Mesenchymal stem cell (in vitro differentiated cells and primary cell): Measurements from ENCODE around the gene CA5B.

Experiments used
- DNase-seq: peaks from one replicate; pipeline ENCODE4 v3.0.0-alpha.2; 2013
- H2AFZ ChIP-seq: one replicate; pipeline ENCODE4 v1.6.1; 2013; ENCODE audit warnings: low read depth, mild to moderate bottlenecking, control low read depth, inconsistent platforms, low read length, moderate library complexity
- H2AK5ac ChIP-seq: 2 replicates; pipeline ENCODE4 v1.6.1; 2013; ENCODE audit warnings: low read length, moderate library complexity, mild to moderate bottlenecking, inconsistent platforms; ENCODE audit not compliant: severe bottlenecking
- H2BK120ac ChIP-seq: one replicate; pipeline ENCODE4 v1.6.1; 2013; ENCODE audit warnings: low read depth, mild to moderate bottlenecking, inconsistent platforms, low read length, moderate library complexity
- H2BK12ac ChIP-seq, 2 experiments: one replicate each; pipeline ENCODE4 v1.6.1; 2013; ENCODE audit warnings: inconsistent platforms in 2 of 2, low read length in 2 of 2, mild to moderate bottlenecking in 2 of 2, moderate library complexity in 2 of 2, control low read depth in 1 of 2
- H2BK15ac ChIP-seq: one replicate; pipeline ENCODE4 v1.6.1; 2013; ENCODE audit warnings: mild to moderate bottlenecking, low read depth, inconsistent platforms; ENCODE audit not compliant: poor library complexity, severe bottlenecking
- H2BK5ac ChIP-seq: 2 replicates; pipeline ENCODE4 v1.6.1; 2013; ENCODE audit warnings: low read depth, mild to moderate bottlenecking, low read length, control low read depth, inconsistent platforms; ENCODE audit not compliant: poor library complexity, severe bottlenecking
- H3K14ac ChIP-seq, 2 experiments: one replicate each; pipeline ENCODE4 v1.6.1; 2013; ENCODE audit warnings: inconsistent platforms in 2 of 2, low read length in 2 of 2, control low read depth in 1 of 2, mild to moderate bottlenecking in 1 of 2, moderate library complexity in 1 of 2
- H3K18ac ChIP-seq, 2 experiments: one replicate each; pipeline ENCODE4 v1.6.1; 2013; ENCODE audit warnings: inconsistent platforms in 2 of 2, low read length in 2 of 2, control low read depth in 1 of 2, low read depth in 1 of 2, mild to moderate bottlenecking in 1 of 2
- H3K23ac ChIP-seq, 2 experiments: one replicate each; pipeline ENCODE4 v1.6.1; 2013; ENCODE audit warnings: inconsistent platforms in 2 of 2, low read length in 2 of 2, mild to moderate bottlenecking in 2 of 2, moderate library complexity in 2 of 2, control low read depth in 1 of 2
- H3K27ac ChIP-seq: 2 replicates; pipeline ENCODE4 v1.5.1; 2013; ENCODE audit warnings: mild to moderate bottlenecking, moderate library complexity, low read length, control low read depth, inconsistent platforms; ENCODE audit not compliant: poor library complexity, severe bottlenecking
- H3K27me3 ChIP-seq, 2 experiments: 2 replicates each; pipeline versions ENCODE4 v1.6.1 to v1.7.0; 2013; ENCODE audit warnings: low read length in 2 of 2, mild to moderate bottlenecking in 2 of 2, moderate library complexity in 2 of 2, control low read depth in 1 of 2, inconsistent platforms in 1 of 2; ENCODE audit not compliant: control insufficient read depth in 1 of 2, insufficient read depth in 1 of 2
- H3K36me3 ChIP-seq, 2 experiments: 2 replicates each; pipeline versions ENCODE4 v1.6.1 to v1.7.0; 2013; ENCODE audit warnings: low read length in 2 of 2, control low read depth in 1 of 2, inconsistent platforms in 1 of 2, low read depth in 1 of 2, mild to moderate bottlenecking in 1 of 2; ENCODE audit not compliant: insufficient read depth in 2 of 2, control insufficient read depth in 1 of 2
- H3K4ac ChIP-seq, 2 experiments: one replicate each; pipeline ENCODE4 v1.6.1; 2013; ENCODE audit warnings: inconsistent platforms in 2 of 2, low read length in 2 of 2, mild to moderate bottlenecking in 2 of 2, moderate library complexity in 2 of 2, control low read depth in 1 of 2, low read depth in 1 of 2
- H3K4me1 ChIP-seq: 2 replicates; pipeline ENCODE4 v1.6.1; 2013; ENCODE audit warnings: low read depth, low read length, control low read depth; ENCODE audit not compliant: control insufficient read depth, insufficient read depth
- H3K4me2 ChIP-seq: 2 replicates; pipeline ENCODE4 v1.6.1; 2013; ENCODE audit warnings: low read length, mild to moderate bottlenecking, inconsistent platforms; ENCODE audit not compliant: poor library complexity, severe bottlenecking
- H3K4me3 ChIP-seq, 2 experiments: 2 replicates each; pipeline versions ENCODE4 v1.5.1 to v1.7.0; 2013; ENCODE audit warnings: low read length in 2 of 2, mild to moderate bottlenecking in 2 of 2, control low read depth in 1 of 2, low read depth in 1 of 2; ENCODE audit not compliant: insufficient read depth in 1 of 2
- H3K79me1 ChIP-seq: replicated peaks from 2 replicates; pipeline ENCODE4 v1.6.1; 2013; ENCODE audit warnings: mild to moderate bottlenecking, control low read depth, low read length, inconsistent platforms; ENCODE audit not compliant: poor library complexity, severe bottlenecking
- H3K9ac ChIP-seq: 2 replicates; pipeline ENCODE4 v1.7.0; 2013; ENCODE audit warnings: mild to moderate bottlenecking, low read length, moderate library complexity
- H3K9me3 ChIP-seq: 2 replicates; pipeline ENCODE4 v1.7.0; 2013; ENCODE audit warnings: mild to moderate bottlenecking, low read length; ENCODE audit not compliant: control insufficient read depth
- H4K8ac ChIP-seq: one replicate; pipeline ENCODE4 v1.6.1; 2013; ENCODE audit warnings: inconsistent platforms, mild to moderate bottlenecking, low read length, moderate library complexity
- H4K91ac ChIP-seq: one replicate; pipeline ENCODE4 v1.6.1; 2013; ENCODE audit warnings: mild to moderate bottlenecking, low read length, inconsistent platforms
- WGBS: methylation state at CpG from one replicate; pipeline ENCODE4 v1.1.7; 2013; ENCODE audit warnings: mixed read lengths; 5-methylcytosine and 5-hydroxymethylcytosine counted together

Gene CA5B

DNA sequence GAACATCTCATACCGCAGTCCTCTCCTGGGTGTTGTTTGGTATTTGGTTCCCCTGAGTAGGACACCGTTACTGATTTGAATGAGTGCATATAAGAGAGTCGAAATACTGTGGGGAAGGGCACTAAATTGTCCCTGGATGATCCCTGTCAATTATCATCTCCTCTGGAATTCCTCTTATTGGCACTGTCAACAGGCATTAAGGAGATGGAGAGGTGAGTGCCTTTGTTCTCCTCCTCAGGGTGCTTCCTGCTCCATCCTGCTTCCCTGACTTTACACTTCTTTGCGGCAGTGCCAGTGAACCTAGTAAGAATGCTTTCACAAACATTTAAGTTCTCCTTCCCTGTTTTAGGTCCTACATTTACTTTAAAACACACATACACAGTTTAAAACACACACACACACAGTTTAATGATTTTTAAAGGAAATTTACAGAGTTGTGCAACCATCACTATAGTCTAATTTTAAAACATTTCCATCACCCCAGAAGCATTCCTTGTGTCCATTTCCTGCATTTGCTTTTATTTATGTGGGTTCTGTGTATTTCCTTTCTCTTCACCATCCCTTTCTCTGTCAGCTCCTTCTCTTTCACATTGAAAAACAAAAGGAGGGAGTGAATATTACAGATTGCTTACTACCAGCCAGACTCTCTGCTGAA lies 31.4 kb downstream of the CA5B start:
- Histone ChIP-seq H3K36me3 (peaks cover 0 to 21% of the 10 kb centered on the region in 2 experiments), H2AK5ac (no peak overlapping the region), H3K18ac (no peak overlapping the region), H3K27ac (no peak overlapping the region), H4K8ac (no peak overlapping the region), H2AFZ (no peak overlapping the region), H3K27me3 (no peaks in the 10 kb centered on the region), H2BK12ac (no peak overlapping the region), H3K9ac (peak overlapping the region; percentile 11), H3K14ac (no peak overlapping the region), H2BK120ac (no peak overlapping the region), H3K4me1 (no peaks in the 10 kb centered on the region), H3K23ac (no peak overlapping the region), H2BK15ac (no peak overlapping the region), H3K4me2 (no peak overlapping the region), H3K9me3 (no peaks in the 10 kb centered on the region), H3K79me1 (no peaks in the 10 kb centered on the region), H3K4ac (no peak overlapping the region), H4K91ac (no peak overlapping the region), H2BK5ac (no peak overlapping the region), H3K4me3 (no peak overlapping the region)
- 53% methylated on average over 4 of the region's 4 CpGs for WGBS
- DNase-seq, result peak; percentile 51

DNA sequence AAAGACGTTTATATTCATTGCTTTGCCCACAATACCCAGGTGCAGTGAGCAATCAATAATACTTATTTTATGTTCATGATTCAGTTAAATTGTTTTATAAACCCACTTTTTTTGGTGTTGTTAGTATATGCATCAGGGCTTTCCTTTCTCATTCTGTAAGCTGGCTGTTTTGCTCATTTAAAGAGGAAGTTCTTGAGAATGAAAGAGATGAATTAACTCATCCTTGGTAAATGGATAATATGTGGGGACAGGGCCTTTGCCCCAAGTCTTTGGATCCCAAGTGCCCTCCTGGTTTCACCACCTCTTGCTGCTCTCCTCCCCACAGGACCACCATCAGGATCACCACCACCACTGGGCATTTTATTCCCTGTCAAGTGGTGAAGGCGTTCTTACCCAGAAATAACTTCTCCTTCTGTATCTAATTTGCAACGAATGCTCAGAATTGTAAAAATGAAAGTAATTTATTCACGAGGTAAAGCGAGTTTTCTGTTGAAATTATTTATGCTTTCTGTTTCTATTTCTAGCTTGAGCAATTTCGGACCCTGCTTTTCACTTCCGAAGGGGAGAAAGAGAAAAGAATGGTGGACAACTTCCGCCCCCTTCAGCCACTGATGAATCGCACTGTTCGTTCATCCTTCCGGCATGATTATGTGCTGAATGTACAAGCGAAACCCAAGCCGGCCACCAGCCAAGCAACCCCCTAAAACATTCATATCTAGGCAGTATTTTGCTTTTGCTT lies 44.1 kb downstream of the CA5B start:
- no peak overlapping the region for H2AK5ac ChIP-seq
- H4K8ac ChIP-seq, result no peak overlapping the region
- H2BK5ac ChIP-seq, result no peak overlapping the region
- no peak overlapping the region for H2BK120ac ChIP-seq
- H2BK12ac ChIP-seq, result no peak overlapping the region
- H3K4me1 ChIP-seq, result no peaks in the 10 kb centered on the region
- H2AFZ ChIP-seq, result no peak overlapping the region
- H3K27me3 ChIP-seq, result no peaks in the 10 kb centered on the region
- WGBS, result 96% methylated on average over 4 of the region's 13 CpGs
- no peak overlapping the region for H3K4me3 ChIP-seq
- no peak overlapping the region for H3K9ac ChIP-seq
- no peaks in the 10 kb centered on the region for H3K79me1 ChIP-seq
- DNase-seq, result no peak
- no peak overlapping the region for H4K91ac ChIP-seq
- H3K9me3 ChIP-seq, result no peaks in the 10 kb centered on the region
- H3K27ac ChIP-seq, result no peak overlapping the region
- H3K18ac ChIP-seq, result no peak overlapping the region
- no peak overlapping the region for H3K23ac ChIP-seq
- peaks cover 4 to 70% of the 10 kb centered on the region in 2 experiments for H3K36me3 ChIP-seq
- H3K4me2 ChIP-seq, result no peak overlapping the region
- no peak overlapping the region for H2BK15ac ChIP-seq
- H3K14ac ChIP-seq, result no peak overlapping the region
- no peak overlapping the region for H3K4ac ChIP-seq

DNA sequence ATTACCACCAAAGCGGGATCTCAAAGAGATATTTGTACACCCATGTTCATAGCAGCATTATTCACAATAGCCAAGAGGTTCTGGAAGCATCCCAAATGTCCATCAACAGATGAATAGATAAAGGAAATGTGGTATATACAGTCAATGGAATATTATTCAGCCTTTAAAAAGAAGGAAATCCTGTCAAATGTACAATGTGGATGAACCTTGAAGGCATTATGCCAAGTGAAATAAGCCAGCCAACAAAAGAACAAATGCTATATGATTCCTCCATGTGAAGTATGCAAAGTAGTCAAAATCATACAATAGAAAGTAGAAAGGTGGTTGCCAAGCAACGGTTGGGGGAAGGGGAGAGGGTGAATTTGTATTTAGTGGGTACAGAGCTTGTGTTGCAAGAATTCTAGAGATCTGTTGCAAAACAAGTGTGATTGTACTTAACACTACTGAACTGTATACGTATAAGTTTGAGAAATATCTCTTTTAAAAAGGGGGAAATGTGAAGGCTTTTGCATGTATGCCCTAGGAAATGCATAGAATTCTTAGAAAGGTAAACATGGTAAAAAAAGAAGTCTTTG lies 47.2 kb downstream of the CA5B start:
- H3K23ac ChIP-seq, result no peak overlapping the region
- WGBS, result 96% methylated on average over 1 of the region's 3 CpGs
- H2BK120ac ChIP-seq, result no peak overlapping the region
- no peak overlapping the region for H3K27ac ChIP-seq
- H3K4me2 ChIP-seq, result no peak overlapping the region
- no peak overlapping the region for H2BK15ac ChIP-seq
- H2AFZ ChIP-seq, result no peak overlapping the region
- no peak overlapping the region for H2AK5ac ChIP-seq
- peaks cover 4 to 41% of the 10 kb centered on the region in 2 experiments for H3K36me3 ChIP-seq
- H3K4me1 ChIP-seq, result no peaks in the 10 kb centered on the region
- no peaks in the 10 kb centered on the region for H3K79me1 ChIP-seq
- no peak overlapping the region for H3K9ac ChIP-seq
- no peak overlapping the region for H3K4ac ChIP-seq
- no peak overlapping the region for H4K91ac ChIP-seq
- H2BK5ac ChIP-seq, result no peak overlapping the region
- no peak for DNase-seq
- H3K18ac ChIP-seq, result no peak overlapping the region
- H4K8ac ChIP-seq, result no peak overlapping the region
- H3K9me3 ChIP-seq, result no peaks in the 10 kb centered on the region
- H3K14ac ChIP-seq, result no peak overlapping the region
- no peak overlapping the region for H2BK12ac ChIP-seq
- H3K27me3 ChIP-seq, result no peaks in the 10 kb centered on the region
- H3K4me3 ChIP-seq, result no peak overlapping the region

DNA sequence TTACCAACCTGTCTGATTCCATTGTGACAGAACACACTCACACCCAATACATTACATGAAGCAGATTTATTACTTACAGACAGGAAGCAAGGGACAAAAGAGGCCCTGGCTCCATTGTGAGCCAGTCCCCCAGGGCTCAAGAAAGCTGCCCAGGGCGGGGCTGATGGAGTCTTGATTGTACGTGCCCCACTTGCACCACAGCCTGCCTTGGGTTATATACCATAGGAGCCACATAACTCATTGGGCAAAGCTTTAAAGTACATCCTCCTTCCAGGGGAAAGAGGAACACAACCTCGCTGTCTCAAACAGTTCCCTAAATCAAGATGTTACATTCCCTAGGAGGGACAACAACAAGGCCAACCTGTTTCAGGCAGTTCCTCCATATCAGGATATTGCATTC lies 48.8 kb downstream of the CA5B start:
- no peak overlapping the region for H2BK15ac ChIP-seq
- no peak overlapping the region for H2BK120ac ChIP-seq
- no peak overlapping the region for H3K4me2 ChIP-seq
- no peak overlapping the region for H2AFZ ChIP-seq
- H4K91ac ChIP-seq, result no peak overlapping the region
- no peak overlapping the region for H4K8ac ChIP-seq
- H2BK5ac ChIP-seq, result no peak overlapping the region
- WGBS, result 93% methylated on average over 2 of the region's 3 CpGs
- no peaks in the 10 kb centered on the region for H3K27me3 ChIP-seq
- no peak overlapping the region for H3K23ac ChIP-seq
- no peak overlapping the region for H3K4ac ChIP-seq
- H3K9ac ChIP-seq, result no peak overlapping the region
- DNase-seq, result no peak
- no peak overlapping the region for H2AK5ac ChIP-seq
- H3K27ac ChIP-seq, result no peak overlapping the region
- no peak overlapping the region for H3K14ac ChIP-seq
- H3K79me1 ChIP-seq, result no peaks in the 10 kb centered on the region
- H3K4me3 ChIP-seq, result no peak overlapping the region
- no peak overlapping the region for H2BK12ac ChIP-seq
- no peak overlapping the region for H3K18ac ChIP-seq
- H3K36me3 ChIP-seq, result peaks cover 0 to 30% of the 10 kb centered on the region in 2 experiments
- H3K4me1 ChIP-seq, result no peaks in the 10 kb centered on the region
- no peaks in the 10 kb centered on the region for H3K9me3 ChIP-seq
